MM.1S (cell line): Measurements from ENCODE around the gene MICALL2.
A peak's percentile ranks its signal among the peaks of the same experiment; 100 is the strongest.

Experiments used
- EZH2 ChIP-seq: fragments of 300-600 bp; sonication (generic); optimal IDR thresholded peaks from 2 replicates; pipeline ENCODE3; 2017; ENCODE audit warnings: low read depth, mild to moderate bottlenecking, antibody characterized with exemption, low read length, mixed read lengths
- EZH2phosphoT487 ChIP-seq: fragments of 300-600 bp; sonication (generic); IDR thresholded peaks from 2 replicates; pipeline ENCODE4 v1.6.1; 2018; ENCODE audit warnings: antibody characterized with exemption, low read length
- TF ChIP-seq, protein P1 (sequence below): fragments of 300-600 bp; sonication (generic); IDR thresholded peaks from 2 replicates; pipeline ENCODE4 v1.5.1; 2016; ENCODE audit warnings: antibody characterized with exemption, low read length, mixed read lengths

DNA sequence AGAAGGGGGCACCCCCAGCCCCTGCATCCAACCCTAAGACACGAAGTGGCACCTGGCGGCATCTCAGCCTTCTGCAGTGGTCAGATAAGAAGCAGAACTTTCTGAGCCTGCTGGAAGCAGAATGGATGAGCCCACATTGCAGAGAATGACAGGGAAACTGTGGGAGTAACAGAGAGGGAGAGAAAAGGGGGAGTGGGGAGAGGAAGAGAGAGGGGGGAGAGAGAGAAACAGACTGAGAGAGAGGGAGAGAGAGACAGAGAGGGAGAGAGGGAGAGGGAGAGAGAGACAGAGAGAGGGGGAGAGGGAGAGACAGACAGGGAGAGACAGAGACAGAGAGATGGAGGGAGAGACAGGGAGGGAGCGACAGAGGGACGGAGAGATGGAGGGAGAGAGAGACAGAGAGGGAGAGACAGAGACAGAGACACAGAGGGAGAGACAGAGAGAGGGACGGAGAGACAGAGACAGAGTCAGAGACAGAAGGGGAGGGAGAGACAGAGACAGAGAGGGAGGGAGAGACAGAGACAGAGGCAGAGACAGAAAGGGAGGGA is 35.9 kb downstream of the MICALL2 start:
- TF ChIP-seq, protein P1, sequence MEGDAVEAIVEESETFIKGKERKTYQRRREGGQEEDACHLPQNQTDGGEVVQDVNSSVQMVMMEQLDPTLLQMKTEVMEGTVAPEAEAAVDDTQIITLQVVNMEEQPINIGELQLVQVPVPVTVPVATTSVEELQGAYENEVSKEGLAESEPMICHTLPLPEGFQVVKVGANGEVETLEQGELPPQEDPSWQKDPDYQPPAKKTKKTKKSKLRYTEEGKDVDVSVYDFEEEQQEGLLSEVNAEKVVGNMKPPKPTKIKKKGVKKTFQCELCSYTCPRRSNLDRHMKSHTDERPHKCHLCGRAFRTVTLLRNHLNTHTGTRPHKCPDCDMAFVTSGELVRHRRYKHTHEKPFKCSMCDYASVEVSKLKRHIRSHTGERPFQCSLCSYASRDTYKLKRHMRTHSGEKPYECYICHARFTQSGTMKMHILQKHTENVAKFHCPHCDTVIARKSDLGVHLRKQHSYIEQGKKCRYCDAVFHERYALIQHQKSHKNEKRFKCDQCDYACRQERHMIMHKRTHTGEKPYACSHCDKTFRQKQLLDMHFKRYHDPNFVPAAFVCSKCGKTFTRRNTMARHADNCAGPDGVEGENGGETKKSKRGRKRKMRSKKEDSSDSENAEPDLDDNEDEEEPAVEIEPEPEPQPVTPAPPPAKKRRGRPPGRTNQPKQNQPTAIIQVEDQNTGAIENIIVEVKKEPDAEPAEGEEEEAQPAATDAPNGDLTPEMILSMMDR: no peak
- TF ChIP-seq EZH2phosphoT487: no peak
- peak; percentile 54 for TF ChIP-seq EZH2
